Spinal cord (tissue), 10 donors: ENCODE results near the gene PDGFRB. TPM values are rescaled to one million over a fixed set of nuclear protein-coding genes. Genes with fewer than 3 reads are reported as not detected.

Source experiments
- DNase-seq, 6 donors: peaks; one replicate each; pipeline versions ENCODE4 v3.0.0 to v3.0.0-alpha.2; 2013 to 2015; ENCODE audit warnings: low spot score in 6 of 6, low read depth in 4 of 6
- H3K27ac ChIP-seq: one replicate; pipeline ENCODE4 v1.5.1; 2013; ENCODE audit warnings: low read depth, low read length, control low read depth
- H3K27me3 ChIP-seq: one replicate; pipeline ENCODE4 v1.6.1; 2013; ENCODE audit warnings: low read length; ENCODE audit not compliant: control insufficient read depth, insufficient read depth
- H3K36me3 ChIP-seq: one replicate; pipeline ENCODE4 v1.6.1; 2013; ENCODE audit warnings: low read length; ENCODE audit not compliant: control insufficient read depth, insufficient read depth
- H3K4me1 ChIP-seq: one replicate; pipeline ENCODE4 v1.6.1; 2013; ENCODE audit warnings: low read length; ENCODE audit not compliant: control insufficient read depth, insufficient read depth
- H3K4me3 ChIP-seq: one replicate; pipeline ENCODE4 v1.5.1; 2013; ENCODE audit warnings: low read depth, low read length, control low read depth
- H3K9me3 ChIP-seq: one replicate; pipeline ENCODE4 v1.6.1; 2013; ENCODE audit warnings: low read length; ENCODE audit not compliant: control insufficient read depth, insufficient read depth
- WGBS: methylation state at CpG from one replicate; pipeline ENCODE4 v1.1.5; 2013; ENCODE audit warnings: missing lambda C conversion rate; ENCODE audit not compliant: insufficient coverage; 5-methylcytosine and 5-hydroxymethylcytosine counted together
- polyA plus RNA-seq, 2 donors: library from polyadenylated mRNA; unstranded; fragments of 120-200 nt; gene quantifications; one replicate each; pipeline ENCODE4 v1.2.1, GENCODE V29; 2013; ENCODE audit not compliant: insufficient read length in 2 of 2
- total RNA-seq, 2 donors: library from RNA; depleted of rRNA in 1 of 2; stranded (reverse); fragments of 120-200 nt in 1 of 2; fragments of >200 nt in 1 of 2; gene quantifications; one replicate each; pipeline versions ENCODE4 v1.2.3 to v1.2.4, GENCODE V29; 2013 to 2014
- donor health status: healthy.

PDGFRB gene
- total and polyA plus RNA-seq, 4 donors, result 53.0 to 121 (median 85.2) TPM

DNA sequence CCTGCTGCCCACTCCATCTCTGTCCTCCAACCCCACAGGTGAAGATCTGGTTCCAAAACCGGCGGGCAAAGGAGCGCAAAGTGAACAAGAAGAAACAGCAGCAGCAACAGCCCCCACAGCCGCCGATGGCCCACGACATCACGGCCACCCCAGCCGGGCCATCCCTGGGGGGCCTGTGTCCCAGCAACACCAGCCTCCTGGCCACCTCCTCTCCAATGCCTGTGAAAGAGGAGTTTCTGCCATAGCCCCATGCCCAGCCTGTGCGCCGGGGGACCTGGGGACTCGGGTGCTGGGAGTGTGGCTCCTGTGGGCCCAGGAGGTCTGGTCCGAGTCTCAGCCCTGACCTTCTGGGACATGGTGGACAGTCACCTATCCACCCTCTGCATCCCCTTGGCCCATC is 27.8 kb upstream of the PDGFRB start:
- Histone ChIP-seq H3K27me3 (peaks cover 5% of the 10 kb centered on the region), H3K9me3 (no peaks in the 10 kb centered on the region), H3K4me3 (no peak overlapping the region), H3K4me1 (peaks cover 26% of the 10 kb centered on the region), H3K36me3 (no peaks in the 10 kb centered on the region), H3K27ac (no peak overlapping the region)
- DNase-seq, result no peak
- 93% methylated on average over 12 of the region's 12 CpGs for WGBS

DNA sequence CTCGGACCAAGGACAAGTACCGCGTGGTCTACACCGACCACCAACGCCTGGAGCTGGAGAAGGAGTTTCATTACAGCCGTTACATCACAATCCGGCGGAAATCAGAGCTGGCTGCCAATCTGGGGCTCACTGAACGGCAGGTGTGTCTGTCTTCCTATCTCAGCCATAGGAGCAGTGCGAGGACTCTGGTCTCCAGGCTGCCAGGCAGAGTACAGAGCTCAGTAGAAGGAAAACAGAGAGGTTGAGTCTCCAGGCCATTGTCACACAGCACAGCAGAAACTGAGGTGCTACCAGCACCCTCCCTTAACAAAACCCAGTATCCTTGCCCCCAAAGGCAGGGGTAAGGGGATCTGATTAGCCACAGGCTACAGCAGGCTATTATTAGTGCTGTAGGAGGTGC is 27.1 kb upstream of the PDGFRB start:
- Histone ChIP-seq H3K36me3 (no peaks in the 10 kb centered on the region), H3K27ac (no peak overlapping the region), H3K4me3 (no peak overlapping the region), H3K27me3 (no peaks in the 10 kb centered on the region), H3K4me1 (peaks cover 26% of the 10 kb centered on the region), H3K9me3 (no peaks in the 10 kb centered on the region)
- 90% methylated on average over 10 of the region's 10 CpGs for WGBS
- no peak for DNase-seq

DNA sequence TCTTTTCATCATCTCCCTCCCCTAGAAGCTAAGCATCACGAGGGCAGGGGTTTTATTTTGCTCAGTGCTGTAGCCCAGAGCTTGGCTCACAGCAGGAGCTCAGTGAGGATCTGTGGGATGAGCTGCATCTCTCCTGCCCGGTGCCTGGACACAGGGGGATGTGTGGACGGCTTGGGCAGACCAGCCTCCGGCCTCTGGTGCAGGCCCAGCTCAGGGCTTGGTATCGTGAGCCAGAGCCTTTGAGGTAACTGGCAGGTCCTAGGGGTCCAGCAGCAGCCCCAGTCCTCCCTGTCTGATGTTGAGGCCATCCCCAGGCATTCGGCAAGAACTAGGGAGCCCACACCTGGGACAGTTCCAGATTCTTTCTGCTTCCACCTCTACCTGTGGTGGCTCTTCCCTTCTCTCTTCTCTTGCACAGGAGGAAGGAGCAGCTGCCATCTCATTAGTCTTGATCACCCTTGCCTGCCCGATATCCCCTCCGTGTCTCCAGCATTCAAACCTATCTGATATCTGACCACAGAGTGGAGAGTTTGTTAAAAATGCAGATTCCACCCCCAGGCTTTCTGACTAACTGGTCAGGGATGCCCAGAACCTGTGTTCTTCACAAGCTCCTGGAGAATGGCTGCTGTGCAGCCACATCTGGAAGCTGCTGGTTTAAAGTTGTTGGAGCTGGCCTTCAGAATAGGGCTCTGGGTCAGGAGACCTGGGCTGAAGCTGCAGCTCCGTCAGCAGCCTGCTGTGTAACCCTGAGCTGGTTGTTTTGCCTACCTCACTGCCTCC is 26.3 kb upstream of the PDGFRB start:
- 86% methylated on average over 6 of the region's 9 CpGs for WGBS
- H3K36me3 ChIP-seq, result no peaks in the 10 kb centered on the region
- H3K27me3 ChIP-seq, result no peaks in the 10 kb centered on the region
- DNase-seq, result no peak
- H3K27ac ChIP-seq, result no peak overlapping the region
- no peak overlapping the region for H3K4me3 ChIP-seq
- H3K9me3 ChIP-seq, result no peaks in the 10 kb centered on the region
- H3K4me1 ChIP-seq, result peaks cover 26% of the 10 kb centered on the region

DNA sequence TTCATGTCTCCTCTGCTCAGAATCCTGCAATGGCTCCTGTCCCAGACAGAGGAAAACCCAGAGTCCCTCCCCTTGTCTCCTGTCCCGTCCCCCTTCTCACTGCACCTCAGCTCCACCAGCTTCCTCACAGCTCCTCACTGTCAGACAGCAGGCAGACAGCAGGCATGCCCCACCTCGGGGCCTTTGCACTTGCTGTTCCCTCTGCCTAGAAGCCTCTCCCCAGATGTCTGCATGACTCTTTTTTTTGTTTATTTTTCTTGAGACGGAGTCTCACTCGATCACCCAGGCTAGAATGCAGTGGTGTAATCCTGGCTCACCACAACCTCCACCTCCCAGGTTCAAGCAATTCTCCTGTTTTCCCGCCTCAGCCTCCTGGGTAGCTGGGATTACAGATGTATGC is 25.4 kb upstream of the PDGFRB start:
- Histone ChIP-seq H3K9me3 (no peaks in the 10 kb centered on the region), H3K36me3 (no peaks in the 10 kb centered on the region), H3K4me3 (no peak overlapping the region), H3K27me3 (no peaks in the 10 kb centered on the region), H3K4me1 (peaks cover 25% of the 10 kb centered on the region), H3K27ac (no peak overlapping the region)
- DNase-seq, result no peak
- 49% methylated on average over 2 of the region's 5 CpGs for WGBS

DNA sequence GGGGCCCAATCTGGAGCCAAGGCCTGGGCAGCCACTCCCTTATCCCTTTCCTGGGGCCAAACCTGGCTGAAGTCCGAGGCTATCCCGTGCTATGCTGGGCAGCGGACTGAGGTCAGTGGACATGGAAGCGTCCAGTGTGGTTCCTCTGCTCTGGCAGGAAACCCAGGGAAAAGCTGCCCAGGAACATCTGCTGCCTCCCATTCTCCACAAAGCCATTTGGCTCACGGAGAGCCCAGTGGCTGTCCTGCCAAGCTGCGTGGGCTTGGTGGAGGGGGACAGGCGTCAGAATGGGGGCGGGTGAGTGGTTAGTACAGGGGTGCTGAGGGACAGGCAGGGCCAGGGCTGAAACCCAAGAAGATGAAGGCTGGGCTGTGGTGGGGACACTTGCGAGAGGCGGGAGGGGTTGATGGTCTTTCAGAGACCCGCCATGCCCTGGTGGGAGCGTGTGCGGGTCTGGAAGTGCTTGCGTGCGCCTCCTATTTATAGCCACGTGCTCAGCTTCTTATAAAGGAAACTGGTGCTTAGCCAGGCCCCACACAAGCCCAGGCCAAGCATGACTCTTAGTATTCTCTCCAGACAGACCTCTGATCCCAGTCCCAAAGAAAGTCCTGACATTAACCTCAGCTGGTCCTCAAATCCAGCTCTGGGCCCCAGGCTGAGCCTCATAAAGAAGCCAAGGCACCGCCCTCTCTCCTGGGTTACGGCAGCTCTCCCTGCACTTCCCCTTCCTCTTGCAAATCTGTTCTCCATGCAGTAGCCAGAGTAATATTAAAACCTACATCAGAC is 24.8 kb upstream of the PDGFRB start:
- Histone ChIP-seq H3K4me1 (peaks cover 24% of the 10 kb centered on the region), H3K27ac (peak overlapping the region; percentile 12), H3K9me3 (no peaks in the 10 kb centered on the region), H3K4me3 (no peak overlapping the region), H3K27me3 (no peaks in the 10 kb centered on the region), H3K36me3 (no peaks in the 10 kb centered on the region)
- peak in 4 of 6 donors; percentile 36 to 88 (median 48) for DNase-seq
- WGBS, result 39% methylated on average over 18 of the region's 18 CpGs

DNA sequence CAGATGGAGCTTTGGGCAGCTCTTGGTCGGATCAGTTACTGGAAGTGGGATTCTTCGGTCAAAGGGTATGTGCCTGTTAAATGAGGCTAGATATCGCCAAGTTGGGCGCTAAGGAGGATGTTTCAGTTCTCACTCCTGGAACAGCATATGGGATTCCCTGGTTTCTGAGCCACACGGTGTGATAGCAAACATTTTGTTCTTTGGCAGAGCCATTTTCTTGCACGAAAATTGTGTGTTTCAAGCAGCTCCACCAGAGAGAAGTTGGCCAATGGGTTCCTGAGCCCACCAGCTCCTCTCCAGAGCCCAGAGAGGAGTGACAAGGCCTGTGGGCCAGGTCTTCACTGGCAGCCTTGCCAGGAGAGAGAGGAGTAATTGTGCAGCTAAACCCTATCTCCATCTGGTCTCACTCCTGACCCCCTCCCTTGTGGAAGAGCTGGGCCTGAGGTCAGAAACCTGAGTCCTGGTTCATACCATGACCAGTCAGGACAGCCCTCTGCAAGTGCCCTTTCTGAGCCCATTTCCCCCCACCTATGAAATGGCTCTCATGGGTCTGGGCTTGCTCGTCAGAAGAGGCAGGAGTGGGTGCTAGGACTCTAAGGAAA is 23.5 kb upstream of the PDGFRB start:
- Histone ChIP-seq H3K4me3 (no peak overlapping the region), H3K9me3 (no peaks in the 10 kb centered on the region), H3K27ac (no peak overlapping the region), H3K27me3 (no peaks in the 10 kb centered on the region), H3K36me3 (no peaks in the 10 kb centered on the region), H3K4me1 (peaks cover 28% of the 10 kb centered on the region)
- 87% methylated on average over 5 of the region's 7 CpGs for WGBS
- DNase-seq, result peak in 1 of 6 donors; percentile 59

DNA sequence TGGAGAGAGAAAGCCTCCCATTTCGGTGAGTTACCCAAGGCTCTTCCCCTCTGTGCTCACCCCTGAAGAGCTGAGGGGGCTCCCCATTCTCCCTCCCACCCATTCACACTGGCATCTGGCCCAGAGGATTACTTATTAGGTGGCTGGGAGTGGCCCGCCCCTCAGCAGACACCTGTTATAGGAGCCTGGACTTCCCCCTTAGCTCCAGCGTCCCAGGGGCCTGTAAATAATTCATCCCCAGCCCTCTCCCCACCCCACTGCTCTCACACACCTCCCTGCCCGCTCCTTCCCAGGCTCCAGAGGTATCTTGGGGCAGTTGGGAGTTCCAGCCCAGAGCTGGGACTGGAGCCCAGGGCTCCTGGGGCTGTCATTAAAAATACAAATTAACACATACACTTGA is 22.6 kb upstream of the PDGFRB start:
- 52% methylated on average over 3 of the region's 4 CpGs for WGBS
- no peaks in the 10 kb centered on the region for H3K36me3 ChIP-seq
- DNase-seq, result no peak
- no peaks in the 10 kb centered on the region for H3K27me3 ChIP-seq
- H3K27ac ChIP-seq, result no peak overlapping the region
- H3K4me3 ChIP-seq, result no peak overlapping the region
- H3K9me3 ChIP-seq, result no peaks in the 10 kb centered on the region
- peaks cover 33% of the 10 kb centered on the region for H3K4me1 ChIP-seq

DNA sequence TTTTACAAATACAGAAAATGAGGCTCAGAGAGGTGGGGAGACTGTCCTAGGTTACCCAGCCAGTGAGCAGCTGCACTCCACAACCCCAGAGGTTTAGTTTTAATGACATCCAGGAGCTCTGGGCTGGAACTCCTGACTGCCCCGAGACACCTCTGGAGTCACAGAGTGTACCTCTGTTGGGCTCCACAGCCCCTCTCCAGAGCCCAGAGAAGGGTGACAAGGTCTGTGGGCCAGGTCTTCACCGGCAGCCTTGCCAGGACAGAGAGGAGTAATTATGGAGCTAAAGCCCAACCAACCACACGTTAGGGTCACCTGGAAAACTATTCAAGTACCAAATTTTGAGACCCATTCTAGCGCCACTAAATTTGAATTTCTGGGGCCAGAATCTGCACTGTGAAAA is 22.1 kb upstream of the PDGFRB start:
- Histone ChIP-seq H3K27me3 (no peaks in the 10 kb centered on the region), H3K27ac (no peak overlapping the region), H3K9me3 (no peaks in the 10 kb centered on the region), H3K4me3 (no peak overlapping the region), H3K4me1 (peaks cover 33% of the 10 kb centered on the region), H3K36me3 (no peaks in the 10 kb centered on the region)
- DNase-seq, result no peak
- 93% methylated on average over 3 of the region's 4 CpGs for WGBS

DNA sequence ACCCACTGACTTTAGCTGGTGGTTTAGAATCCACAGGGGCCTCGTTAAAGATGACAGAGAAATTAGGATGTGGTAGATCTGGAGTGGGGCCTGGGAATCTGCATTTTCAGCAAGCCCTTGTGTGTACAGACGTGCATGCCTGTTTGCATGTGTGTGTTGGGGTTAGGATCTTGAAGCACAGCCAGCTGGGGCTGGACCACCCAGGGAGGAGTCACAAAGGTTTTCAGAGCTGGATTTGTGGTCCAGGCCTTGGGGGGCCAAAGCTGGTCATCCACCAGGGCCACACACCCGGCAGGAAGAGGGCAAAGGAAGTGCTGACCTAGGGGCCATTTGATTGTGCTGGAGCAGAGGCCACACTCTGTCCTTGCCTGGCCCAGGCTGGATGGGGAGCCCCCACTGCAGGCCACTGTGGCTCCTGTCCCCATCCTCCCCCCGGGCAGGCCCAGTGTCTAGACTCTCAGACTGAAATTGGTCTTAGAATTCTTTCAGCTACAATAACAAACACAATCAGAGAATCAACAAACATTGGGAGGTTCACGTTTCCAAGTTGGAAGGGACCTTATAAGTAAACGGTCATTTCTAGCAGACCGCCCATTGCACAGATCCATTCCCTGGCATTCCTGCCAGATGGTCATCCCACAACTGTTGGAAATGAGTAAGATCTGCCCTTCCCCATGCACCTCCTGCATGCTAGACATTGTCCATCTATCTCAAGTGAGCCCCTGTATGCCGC is 21.3 kb upstream of the PDGFRB start:
- Histone ChIP-seq H3K4me3 (no peak overlapping the region), H3K27ac (no peak overlapping the region), H3K27me3 (no peaks in the 10 kb centered on the region), H3K36me3 (no peaks in the 10 kb centered on the region), H3K9me3 (no peaks in the 10 kb centered on the region), H3K4me1 (peaks cover 36% of the 10 kb centered on the region)
- DNase-seq, result no peak
- WGBS, result 81% methylated on average over 8 of the region's 8 CpGs
